ENCODE results near the gene KCNH6.

GRCh38 chr17:63558441-63558840 lies 35.3 kb downstream of the KCNH6 start:
- TF ChIP-seq CTCF (conservative IDR thresholded peaks at IDR 0.05; ENCODE audit: low read length) (no peak), EZH2phosphoT487 (IDR thresholded peaks at IDR 0.05; ENCODE audit: borderline replicate concordance) (no peak)

All from Loucy (cell line).